ENCODE data around the gene TMEM120B.
A peak's percentile ranks its signal among the peaks of the same experiment; 100 is the strongest.

The TMEM120B gene

DNA sequence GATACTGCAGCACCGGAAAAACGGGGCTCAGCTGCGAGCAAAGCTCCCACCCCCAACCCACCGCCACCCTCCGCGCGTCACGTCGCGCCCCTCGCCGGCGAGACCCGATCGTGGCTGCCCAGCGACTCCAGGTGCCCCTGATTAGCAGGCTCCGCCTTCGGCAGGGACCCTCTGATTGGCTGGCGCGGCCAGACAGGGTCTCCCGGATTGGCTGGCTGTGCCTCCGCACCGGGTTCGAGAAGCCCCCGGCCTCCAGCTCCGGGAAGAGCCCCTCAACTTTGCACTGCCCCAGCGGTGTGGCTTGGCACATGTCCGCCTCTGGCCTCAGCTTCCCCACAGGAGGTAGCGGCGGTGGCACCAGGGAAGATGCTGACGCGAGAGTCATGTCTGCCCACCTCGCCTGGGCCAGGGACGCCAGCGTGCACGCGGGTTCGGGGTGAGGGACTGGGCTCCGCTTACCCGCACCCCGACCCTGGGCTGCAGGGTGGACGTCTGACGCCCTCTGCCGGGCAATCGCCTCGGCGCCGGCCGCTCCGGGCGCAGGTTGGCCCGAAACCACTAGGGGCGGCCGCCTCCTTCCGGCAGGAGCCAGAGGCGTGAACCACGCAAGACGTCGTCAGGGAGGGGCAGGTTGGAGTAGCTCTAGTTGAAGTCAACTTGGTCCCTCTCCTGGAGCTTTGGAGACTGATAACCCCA is 81.4 kb downstream of the TMEM120B start:
- no peak for FAIRE-seq

GRCh38 chr12:121794534-121795033 is 82.0 kb downstream of the TMEM120B start:
- no peak for FAIRE-seq

DNA sequence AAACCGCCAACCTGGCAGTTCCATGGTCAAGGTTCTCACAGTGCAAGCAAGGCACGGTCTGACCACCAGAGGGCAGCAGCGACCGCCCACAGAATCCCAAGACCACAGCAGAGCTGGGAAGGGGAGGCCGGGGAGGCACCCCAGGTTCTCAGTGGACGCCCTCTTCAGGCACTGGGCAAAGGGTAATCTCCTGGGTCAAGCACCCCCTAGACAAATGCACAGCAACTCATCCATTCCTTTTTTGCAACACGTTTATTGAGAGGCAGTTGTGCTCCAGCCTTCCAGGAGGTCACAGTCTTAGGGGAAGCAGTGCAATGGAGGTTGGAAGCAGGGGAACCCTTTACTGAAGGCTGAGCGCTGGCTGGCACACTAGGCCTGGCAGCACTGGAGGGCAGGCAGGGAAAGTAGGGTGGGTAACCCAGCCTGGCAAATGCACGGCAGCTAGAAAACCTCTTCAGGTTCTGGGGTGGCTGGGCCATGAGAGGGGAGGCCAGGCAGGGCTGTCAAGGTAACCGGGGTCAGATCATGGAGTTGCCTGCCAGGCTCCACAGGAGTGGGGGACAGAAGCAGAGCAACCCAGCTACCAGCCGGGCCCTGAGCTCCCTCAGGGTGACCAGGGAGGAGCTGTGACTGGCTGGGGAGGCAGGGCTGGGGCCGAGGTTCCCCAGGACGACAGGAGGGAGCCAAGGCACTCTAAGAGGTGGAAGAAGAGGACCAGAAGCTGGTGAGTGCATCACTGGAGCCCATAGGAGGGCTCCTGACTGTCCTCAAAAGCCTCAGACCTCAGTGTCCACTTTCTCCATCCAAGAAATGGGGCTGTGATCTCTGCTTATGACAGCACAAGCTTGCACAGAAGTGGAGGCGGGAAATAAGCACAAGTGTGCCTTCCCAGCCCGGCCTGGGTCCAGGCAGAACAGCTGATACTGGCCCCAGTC is 82.7 kb downstream of the TMEM120B start:
- no peak for FAIRE-seq

GRCh38 chr12:121796855-121797751 is 84.6 kb downstream of the TMEM120B start:
- FAIRE-seq: no peak

DNA sequence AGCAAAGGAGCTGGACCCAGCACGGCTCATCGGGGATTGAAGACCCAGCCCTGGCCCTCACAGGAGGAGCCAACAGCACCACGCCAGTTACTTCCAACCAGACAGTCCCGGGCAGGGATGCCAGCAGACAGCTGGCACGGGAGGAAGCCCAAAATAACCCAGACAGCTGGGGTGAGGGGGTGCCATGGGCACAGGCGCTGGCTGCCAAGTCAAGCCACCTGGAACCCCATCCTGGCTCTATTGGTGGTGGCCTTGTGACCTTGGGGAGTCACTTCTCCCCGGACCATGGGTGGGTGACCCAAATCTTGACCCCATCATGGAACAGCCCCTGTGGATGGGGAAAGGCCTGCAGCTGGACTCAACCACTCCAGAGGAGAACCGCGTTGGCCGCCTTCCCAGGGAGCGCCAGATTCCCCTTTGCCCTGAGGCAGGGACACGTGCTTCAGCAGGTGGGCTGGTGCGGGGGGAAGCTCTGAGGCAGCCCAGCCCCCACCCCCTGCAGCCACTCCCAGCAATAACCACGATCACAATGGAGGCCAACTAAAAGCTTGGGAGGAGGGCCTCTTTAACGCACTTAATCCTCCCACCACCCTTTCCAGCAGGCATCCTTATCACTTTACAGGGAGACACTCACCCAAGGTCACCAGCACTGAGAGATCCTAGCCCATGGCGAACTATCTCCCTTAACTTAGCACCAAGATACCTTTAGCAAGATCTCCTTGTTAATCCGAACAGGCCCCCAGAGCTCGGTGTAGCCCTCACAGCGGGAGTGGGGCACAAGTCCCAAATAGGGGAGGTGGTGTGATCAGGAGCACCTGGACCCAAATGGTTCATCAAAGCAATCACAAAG is 85.6 kb downstream of the TMEM120B start:
- FAIRE-seq: no peak

DNA sequence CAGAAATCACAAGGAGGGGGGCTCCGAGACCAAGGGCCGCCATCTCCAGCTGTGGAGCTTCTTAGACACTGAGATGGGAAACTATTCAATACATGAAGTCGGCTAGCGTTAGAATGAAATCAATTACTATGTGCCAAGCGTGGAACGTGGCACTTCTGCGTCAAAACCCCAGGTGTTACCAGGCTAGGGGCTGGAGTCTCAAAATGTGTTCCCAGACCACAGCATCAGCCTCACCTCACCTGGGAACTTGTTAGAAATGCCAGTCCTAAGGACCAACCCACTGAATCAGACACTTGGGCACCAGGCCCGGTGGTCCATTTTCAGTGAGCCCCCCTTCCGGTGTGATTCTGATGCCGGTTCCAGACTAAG is 86.2 kb downstream of the TMEM120B start:
- FAIRE-seq: no peak

DNA sequence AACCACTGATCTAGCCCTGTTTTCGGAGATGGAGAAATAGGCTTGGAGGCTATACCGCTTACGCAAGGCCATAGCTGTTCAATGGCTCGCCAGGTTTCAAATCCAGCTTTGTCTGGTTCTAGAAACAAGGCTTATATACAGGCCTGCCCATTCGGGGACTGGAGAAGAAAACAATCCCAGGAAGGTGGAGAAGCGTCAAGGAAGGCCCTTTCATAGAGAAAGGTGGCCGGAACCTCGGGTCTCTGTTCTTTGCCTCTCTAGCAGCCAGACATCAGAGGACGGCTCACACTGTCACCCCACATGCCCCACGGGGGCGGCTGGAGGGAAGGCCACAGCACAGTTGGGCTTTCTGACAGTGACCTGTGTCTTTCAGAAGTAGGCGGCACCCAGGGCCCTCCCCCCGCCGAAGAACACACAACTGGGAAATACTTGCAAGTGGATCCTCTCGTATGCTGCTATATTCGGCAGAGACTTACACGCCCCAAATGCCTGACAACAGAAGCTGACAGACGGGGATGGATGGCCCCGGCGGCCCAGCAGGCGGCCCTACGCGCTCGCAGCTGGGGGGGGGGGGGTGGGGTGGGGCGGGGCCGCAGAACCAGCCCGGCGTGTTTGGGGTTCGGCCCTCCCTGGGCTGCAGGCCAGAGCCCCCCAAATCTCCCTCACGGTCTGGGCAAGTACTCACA is 86.7 kb downstream of the TMEM120B start:
- no peak for FAIRE-seq

GRCh38 chr12:121799842-121800693 is 87.5 kb downstream of the TMEM120B start:
- no peak for FAIRE-seq

- FAIRE-seq: no peak
Observed at GRCh38 chr12:121800694-121801594, 88.4 kb downstream of the TMEM120B start.

GRCh38 chr12:121801595-121802484 is 89.3 kb downstream of the TMEM120B start:
- no peak for FAIRE-seq

GRCh38 chr12:121802485-121802842 is 89.9 kb downstream of the TMEM120B start:
- no peak for FAIRE-seq

GRCh38 chr12:121802843-121803698 is 90.5 kb downstream of the TMEM120B start:
- peak; percentile 94 for FAIRE-seq

- no peak for FAIRE-seq
Observed at GRCh38 chr12:121803861-121804416, 91.4 kb downstream of the TMEM120B start, which contains the start of gene SETD1B. Gene SETD1B (plus strand): TSS chr12:121804009. CDS start chr12:121804738, 729 bp downstream.

GRCh38 chr12:121804417-121805111 is 92.0 kb downstream of the TMEM120B start:
- no peak for FAIRE-seq

DNA sequence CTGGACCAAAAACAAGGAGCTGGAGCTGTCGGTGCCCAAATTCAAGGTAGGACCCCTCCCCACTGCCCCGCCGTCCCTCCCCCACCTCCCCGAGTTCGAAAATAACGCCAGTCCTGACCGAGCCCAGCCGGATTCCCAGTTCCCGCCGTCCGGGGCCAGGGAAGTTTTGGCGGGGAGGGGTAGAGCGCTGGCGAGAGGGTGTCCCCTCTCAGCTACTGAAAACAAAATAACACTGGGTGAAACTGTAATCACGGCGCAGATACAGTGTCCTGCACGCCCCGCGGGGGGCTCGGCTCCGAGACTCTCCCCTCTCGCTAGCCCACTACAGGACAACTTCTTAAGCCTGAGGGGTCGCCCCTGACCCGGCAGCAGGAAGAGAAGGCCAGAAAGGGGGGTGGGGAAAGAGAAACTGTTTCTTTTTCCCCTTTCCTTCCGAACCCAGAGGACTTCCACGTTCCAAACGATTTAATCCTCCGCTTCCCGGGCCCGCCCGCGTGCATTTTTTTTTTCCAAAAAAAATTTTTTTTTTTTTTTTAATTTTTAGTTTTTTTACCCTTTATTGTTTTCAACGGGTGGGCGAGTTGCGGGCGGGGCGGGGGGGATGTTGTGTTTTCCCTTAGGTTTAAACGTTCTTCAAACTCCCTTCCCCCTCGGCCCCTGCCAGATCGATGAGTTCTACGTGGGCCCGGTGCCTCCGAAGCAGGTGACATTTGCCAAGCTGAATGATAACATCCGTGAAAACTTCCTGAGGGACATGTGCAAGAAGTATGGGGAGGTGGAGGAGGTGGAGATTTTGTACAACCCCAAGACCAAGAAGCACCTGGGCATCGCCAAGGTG is 92.8 kb downstream of the TMEM120B start:
- no peak for FAIRE-seq
